SIG-M5 treated with dmso at 0.1 percent for 504 hours (cell line): Measurements from ENCODE around the gene ALAS1.
A peak's percentile ranks its signal among the peaks of the same experiment; 100 is the strongest.

Experiments
- DNase-seq: peaks from one replicate; lab custom pipeline; 2025; ENCODE audit not compliant: unreplicated experiment; lab: John Stamatoyannopoulos, UW

Gene ALAS1

GRCh38 chr3:52176951-52177700 lies 20.8 kb upstream of the ALAS1 start:
- no peak for DNase-seq

- DNase-seq = no peak
Observed at GRCh38 chr3:52177701-52178042, 20.3 kb upstream of the ALAS1 start.

GRCh38 chr3:52178126-52178525 lies 19.8 kb upstream of the ALAS1 start:
- peak; percentile 51 for DNase-seq

- DNase-seq = no peak
Observed at GRCh38 chr3:52178537-52178936, 19.4 kb upstream of the ALAS1 start.

GRCh38 chr3:52181543-52181942 lies 16.4 kb upstream of the ALAS1 start:
- DNase-seq = no peak

GRCh38 chr3:52182196-52182595 lies 15.8 kb upstream of the ALAS1 start:
- no peak for DNase-seq

- DNase-seq = no peak
Observed at GRCh38 chr3:52182691-52183090, 15.3 kb upstream of the ALAS1 start.

- no peak for DNase-seq
Observed at GRCh38 chr3:52183786-52184445, 14.0 kb upstream of the ALAS1 start.

- DNase-seq = no peak
Observed at GRCh38 chr3:52184690-52185089, 13.3 kb upstream of the ALAS1 start.

- DNase-seq = no peak
Observed at GRCh38 chr3:52185311-52185710, 12.6 kb upstream of the ALAS1 start.

- peak; percentile 94 for DNase-seq
Observed at GRCh38 chr3:52185837-52186236, 12.1 kb upstream of the ALAS1 start.

- DNase-seq = no peak
Observed at GRCh38 chr3:52186729-52187128, 11.2 kb upstream of the ALAS1 start.

- peak; percentile 59 for DNase-seq
Observed at GRCh38 chr3:52188556-52188955, 9.4 kb upstream of the ALAS1 start.

GRCh38 chr3:52190294-52191074 lies 7.5 kb upstream of the ALAS1 start:
- DNase-seq = no peak

GRCh38 chr3:52191663-52192062 lies 6.3 kb upstream of the ALAS1 start:
- no peak for DNase-seq

- no peak for DNase-seq
Observed at GRCh38 chr3:52193065-52193464, 4.9 kb upstream of the ALAS1 start.

- DNase-seq = no peak
Observed at GRCh38 chr3:52194485-52195290, 3.3 kb upstream of the ALAS1 start.

GRCh38 chr3:52195291-52195597 lies 2.7 kb upstream of the ALAS1 start:
- no peak for DNase-seq

GRCh38 chr3:52195823-52196331 lies 2.1 kb upstream of the ALAS1 start:
- DNase-seq = peak; percentile 90

- no peak for DNase-seq
Observed at GRCh38 chr3:52196977-52197376, 983 bp upstream of the ALAS1 start.

GRCh38 chr3:52197499-52197841 lies 490 bp upstream of the ALAS1 start:
- no peak for DNase-seq
